Activated CD8-positive, alpha-beta memory T cell treated with anti-CD3 and anti-CD28 coated beads, Interleukin-2, amount 50 U/mL, for 48 hours (primary cell): ENCODE results near the gene SUN3.
A peak's percentile ranks its signal among the peaks of the same experiment; 100 is the strongest.
"Not testable (repeated sequence)": the region's sequence is repeated elsewhere in the genome, so short reads cannot be mapped to it uniquely, and the experiment has no call there.

ENCODE experiments used
- DNase-seq: peaks from one replicate; pipeline ENCODE4 v3.0.0-alpha.2; 2020

Gene SUN3

DNA sequence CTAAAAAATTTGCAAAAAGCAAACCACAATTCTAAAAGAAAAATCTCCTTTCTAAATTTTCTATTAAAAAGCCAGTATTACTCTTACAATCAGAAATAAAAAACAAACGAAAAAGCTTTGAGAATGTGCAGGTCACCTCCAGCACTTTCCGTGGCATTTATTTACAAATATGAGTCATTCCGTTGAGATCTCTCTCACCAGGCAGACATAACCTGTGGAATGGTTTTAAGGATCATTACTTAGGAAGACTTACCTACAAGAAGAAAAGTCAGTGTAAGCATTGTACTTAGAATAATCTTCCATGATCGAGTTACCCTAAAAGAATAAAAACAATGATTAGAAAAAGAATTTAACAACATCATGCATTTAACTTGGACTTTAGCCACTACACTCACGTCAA is 3.3 kb downstream of the SUN3 start:
- no peak for DNase-seq

DNA sequence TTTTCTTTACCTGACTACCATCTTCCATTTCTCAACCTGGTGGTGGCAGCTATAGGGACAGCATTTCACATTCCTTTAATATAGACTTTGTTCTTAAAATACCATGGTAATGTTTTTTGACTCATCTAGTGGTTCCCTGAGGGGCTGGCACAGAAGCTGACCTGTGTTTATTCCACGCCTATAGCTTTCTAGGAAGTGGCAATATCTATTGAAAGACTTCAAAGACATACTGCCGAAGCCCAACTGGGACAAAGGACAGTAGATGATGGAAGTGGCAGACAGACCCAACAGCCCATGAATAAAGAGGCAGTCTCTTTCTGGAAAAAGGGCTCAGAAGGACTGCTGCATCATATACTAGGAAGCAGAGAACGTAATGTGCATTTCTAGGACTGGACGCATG is 11.2 kb downstream of the SUN3 start:
- DNase-seq = no peak

DNA sequence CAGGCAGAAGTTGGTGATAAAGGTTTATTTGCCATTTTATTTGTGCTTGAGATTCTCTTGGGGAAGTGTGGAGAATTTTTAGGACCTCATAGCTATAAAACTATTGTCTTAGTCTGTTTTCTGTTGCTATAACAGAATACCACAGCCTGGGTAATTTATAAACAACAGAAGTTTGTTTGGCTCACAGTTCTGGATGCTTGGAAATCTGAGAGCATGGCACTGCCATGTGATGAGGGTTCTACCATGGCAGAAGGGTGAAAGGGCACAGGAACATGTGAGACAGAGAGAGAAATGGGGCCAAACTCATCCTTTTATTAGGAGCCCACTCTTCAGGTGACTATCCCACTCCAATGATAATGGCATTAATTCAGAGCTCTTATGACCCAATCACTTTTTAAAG is 12.3 kb downstream of the SUN3 start:
- no peak for DNase-seq

DNA sequence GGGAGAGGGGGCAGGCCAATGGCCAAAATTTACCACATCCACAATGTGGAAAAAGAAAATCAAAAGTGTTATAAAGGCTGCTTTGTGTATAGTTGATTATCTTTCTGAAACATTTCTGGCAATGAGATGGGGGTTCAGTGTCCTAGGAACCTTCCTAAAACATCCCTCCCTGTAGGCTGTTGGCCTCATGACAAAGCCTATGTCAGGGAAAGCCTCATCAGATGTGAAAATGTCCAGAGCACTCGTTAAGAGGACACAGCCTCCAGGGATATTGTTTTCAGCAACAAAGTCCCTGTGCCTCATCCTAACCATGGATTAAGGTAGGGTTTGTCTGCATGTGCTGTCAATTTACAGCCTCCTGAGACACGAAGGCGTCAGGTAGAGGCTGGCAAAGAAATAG is 17.0 kb downstream of the SUN3 start:
- no peak for DNase-seq

DNA sequence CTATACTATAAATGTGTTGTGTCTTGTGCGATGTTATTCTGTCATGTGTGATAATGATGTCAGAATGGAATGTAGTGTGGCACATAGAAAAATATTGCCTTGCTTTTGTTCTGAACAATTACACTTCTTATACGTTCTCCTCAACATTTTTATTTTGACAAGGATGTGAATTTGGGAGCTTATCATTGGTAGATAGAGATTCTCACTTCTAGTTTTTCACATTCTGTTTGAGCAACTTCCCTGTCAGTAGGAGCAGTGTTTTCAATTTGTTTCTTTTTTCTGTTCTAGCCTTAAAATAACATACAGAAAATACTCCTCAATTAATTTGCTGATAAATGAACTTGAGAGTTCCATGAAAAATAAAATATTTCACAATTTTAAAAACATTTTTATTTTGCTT is 17.6 kb downstream of the SUN3 start:
- DNase-seq = no peak

DNA sequence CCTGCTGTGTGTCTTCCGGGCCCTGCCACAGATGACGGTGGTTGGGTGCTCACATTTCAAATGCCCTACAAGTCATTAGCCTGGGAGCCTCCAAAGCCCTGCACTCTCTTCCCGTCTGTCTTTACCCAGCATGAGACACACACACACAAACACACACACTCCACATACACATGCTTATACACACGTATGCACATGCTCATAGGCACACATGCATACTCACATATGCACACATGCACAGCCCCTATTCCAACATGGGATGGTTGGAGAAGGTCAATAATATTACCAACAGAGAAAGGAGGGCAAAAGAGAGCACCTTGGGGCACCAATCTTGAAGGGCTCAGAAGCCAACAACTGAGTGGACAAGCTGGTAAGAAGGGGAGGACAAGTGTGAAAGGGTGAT is 19.0 kb downstream of the SUN3 start:
- no peak for DNase-seq

DNA sequence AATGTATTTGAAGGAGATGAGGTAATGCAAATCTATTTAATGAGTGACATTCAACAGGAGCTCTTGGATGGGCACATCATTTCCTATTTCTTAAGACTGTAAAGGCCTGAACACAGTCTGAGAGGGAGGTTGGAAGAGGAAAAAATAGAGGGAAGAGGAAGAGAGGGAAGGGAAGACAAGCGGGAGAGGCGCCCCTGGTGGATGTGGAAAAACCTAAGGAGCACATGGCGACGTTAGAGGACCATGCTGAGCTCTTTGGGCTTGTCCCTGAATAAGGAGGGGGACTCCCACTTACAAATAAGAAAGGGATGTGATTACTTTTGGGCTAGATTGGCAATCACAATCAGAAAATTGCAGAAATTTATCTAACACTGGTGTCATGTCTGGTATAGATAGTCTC is 19.6 kb downstream of the SUN3 start:
- no peak for DNase-seq

DNA sequence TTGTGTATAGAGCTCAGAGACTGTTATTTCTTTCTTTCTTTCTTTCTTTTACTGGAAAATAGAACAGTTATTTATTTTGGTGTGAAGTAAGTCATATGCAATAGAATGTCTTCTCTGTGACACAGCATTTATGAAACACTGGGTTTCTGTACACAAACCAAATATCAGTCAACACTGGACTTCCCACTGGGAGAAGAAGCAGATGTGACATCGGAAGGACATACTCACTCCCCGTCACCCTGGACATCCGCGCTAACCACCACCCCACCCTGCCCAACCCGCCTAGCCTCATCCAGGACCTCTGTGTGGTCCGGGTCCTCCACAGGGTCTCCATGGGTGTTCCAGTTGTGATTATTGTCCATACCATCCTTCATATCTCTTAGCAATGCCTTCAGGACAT is 22.0 kb downstream of the SUN3 start:
- DNase-seq = no peak

DNA sequence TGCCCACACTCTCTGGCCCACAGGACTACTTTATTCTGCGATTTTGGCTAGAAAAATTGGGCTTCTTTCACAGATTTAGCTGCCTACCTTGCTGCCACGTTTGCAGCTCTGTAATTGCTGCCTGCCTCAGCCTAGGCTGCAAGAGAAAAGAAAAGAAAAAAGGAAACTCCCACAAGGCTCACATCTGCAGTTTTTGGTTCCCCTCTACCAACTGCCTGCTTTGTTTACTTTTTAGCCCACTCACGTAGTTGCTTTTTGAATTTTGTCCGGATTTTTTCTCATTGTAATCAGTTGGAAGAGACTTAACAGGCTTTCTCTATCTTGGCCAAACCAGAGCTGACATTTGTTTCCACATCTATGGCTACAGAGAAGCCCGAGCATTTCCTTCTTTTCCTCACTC is 24.3 kb downstream of the SUN3 start:
- no peak for DNase-seq

DNA sequence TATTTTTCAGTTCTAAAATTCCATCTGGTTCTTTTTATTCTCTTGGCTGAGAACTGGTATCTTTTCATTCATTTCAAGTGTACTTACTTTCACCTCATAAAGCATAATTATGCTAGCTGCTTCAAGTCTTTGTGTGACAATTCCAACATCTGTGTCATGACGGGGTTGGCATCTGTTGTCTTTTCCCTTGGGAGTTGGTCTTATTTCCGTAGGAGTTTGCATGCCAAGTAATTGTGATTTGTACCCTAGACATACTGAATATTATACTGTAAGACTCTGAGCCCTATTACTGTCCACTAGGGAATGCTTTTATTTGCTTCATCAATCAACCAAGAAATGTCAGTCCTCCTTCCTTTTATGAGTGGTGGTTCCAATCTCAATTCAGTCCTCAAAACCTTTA is 24.9 kb downstream of the SUN3 start:
- DNase-seq = no peak

DNA sequence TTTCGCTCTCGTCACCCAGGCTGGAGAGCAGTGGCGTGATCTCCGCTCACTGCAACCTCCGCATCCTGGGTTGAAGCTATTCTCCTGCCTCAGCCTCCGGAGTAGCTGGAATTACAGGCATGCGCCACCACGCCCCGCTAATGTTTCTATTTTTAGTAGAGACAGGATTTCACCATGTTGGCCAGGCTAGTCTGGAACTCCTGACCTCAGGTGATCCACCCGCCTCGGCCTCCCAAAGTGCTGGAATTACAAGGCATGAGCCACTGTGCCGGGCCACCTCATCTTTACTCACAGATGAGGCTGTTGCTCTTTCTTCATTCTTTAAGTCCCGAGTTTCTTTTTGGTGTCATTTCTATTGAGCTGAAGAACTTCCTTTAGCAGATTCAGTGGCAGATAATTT is 28.7 kb downstream of the SUN3 start:
- DNase-seq = not testable (repeated sequence)

DNA sequence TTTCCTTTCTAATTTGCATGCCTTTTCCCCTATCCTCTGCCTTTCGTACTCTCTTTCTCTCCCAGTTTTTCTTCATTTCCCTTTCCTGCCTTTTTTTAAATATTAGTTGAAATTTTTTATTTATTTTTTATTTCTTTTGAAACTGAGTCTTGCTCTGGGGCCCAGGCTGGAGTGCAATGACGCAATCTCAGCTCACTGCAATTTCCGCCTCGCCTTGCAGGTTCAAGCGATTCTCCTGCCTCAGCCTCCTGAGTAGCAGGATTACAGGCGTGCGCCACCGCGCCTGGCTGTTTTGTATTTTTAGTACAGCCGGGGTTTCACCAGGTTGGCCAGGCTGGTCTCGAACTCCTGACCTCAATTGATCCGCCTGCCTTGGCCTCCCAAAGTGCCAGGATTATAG is 29.5 kb downstream of the SUN3 start:
- no peak for DNase-seq

DNA sequence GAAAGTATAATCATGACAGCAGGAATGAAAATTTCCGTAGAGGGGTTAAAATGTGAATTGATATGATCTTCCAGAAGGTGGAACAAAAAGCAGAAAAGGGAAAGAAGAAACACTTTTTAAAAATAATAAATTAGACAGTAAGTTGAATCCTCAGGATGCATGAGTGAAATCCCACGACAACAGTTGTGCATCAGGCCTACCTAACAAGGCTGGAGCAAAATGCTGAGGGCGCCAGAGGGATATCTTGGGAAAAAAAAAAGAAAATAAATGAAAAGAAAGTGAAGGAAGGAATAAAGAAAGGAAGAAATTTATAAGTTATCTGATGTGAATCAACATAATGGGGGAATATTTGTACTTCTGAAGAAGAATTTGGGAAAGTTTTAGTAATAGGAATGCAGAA is 36.5 kb downstream of the SUN3 start:
- DNase-seq = no peak

DNA sequence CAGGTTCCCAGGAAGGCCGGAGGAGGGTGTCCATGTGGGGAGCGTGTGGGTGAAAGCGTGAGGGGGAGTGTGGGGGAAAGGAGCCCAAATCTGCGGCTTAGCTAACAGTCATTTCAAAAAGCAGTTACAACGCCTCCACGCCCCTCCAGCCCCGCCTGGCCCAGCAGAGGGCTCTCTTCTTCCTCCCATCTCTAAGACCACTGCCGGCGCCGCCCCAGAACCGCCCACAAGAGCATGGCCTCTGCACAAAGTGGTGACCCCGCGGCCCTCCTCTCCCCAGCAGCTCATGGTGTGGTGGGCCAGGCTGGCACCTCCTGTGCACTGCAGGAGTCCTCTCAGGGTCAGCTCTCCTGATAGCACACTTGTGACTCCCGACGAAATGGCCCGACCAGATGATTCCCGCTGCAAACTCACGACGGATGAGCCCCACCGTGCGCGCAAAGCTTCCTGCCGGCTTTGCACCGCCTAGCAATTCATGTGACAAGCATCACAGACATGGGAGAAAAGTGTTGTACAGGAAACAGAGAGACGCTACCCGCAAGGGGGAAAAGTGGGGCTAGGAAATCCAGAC is 37.1 kb downstream of the SUN3 start:
- DNase-seq = peak; percentile 88

DNA sequence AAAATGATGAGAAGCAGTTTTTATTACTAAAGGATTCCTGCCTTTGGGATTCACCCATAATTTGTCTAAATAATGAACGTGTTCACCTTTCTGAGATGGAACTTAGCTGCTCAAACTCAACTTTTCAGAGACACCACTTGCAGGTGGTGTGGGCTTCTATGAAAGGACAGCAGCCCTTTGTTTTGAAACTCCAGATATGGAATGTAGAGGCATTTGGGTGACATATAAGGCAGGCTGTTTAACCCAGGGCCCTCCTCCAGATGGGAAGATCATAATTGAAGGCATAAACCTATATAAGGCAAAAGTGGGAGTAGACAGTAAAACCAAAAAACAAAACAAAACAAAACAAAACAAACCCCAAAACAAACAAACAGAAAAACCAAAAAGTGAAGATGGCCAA is 37.6 kb downstream of the SUN3 start:
- DNase-seq = no peak

DNA sequence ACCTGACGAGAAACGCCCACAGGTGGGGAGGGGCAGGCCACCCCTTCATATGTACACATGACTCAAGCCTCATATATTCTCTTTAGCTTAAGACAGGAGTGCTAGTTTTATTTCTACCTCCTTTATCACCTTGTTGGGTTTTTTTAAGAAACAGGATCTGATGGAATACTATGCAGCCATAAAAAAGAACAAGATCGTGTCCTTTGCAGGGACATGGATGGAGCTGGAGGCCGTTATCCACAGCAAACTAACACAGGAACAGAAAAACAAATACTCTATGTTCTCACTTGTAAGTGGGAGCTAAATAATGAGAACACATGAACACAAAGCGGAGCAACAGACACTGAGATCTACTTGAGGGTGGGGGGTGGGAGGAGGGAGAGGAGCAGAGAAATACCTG is 38.3 kb downstream of the SUN3 start:
- no peak for DNase-seq

DNA sequence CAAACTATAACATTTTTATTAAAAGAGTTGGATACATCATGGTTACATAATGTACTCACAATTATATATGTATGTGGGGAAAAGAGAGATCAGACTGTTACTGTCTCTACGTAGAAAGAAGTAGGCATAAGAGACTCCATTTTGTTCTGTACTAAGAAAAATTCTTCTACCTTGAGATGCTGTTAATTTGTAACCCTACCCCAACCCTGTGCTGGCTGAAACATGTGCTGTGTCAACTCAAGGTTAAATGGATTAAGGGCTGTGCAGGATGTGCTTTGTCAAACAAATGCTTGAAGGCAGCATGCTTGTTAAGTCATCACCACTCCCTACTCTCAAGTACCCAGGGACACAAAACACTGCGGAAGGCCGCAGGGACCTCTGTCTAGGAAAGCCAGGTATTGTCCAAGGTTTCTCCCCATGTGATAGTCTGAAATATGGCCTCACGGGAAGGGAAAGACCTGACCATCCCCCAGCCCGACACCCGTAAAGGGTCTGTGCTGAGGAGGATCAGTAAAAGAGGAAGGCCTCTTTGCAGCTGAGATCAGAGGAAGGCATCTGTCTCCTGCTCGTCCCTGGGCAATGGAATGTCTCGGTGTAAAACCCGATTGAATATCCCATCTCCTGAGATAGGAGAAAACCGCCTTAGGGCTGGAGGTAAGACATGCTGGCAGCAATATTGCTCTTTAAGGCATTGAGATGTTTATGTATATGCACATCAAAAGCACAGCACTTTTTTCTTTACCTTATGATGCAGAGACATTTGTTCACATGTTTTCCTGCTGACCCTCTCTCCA is 39.1 kb downstream of the SUN3 start:
- DNase-seq = not testable (repeated sequence)

DNA sequence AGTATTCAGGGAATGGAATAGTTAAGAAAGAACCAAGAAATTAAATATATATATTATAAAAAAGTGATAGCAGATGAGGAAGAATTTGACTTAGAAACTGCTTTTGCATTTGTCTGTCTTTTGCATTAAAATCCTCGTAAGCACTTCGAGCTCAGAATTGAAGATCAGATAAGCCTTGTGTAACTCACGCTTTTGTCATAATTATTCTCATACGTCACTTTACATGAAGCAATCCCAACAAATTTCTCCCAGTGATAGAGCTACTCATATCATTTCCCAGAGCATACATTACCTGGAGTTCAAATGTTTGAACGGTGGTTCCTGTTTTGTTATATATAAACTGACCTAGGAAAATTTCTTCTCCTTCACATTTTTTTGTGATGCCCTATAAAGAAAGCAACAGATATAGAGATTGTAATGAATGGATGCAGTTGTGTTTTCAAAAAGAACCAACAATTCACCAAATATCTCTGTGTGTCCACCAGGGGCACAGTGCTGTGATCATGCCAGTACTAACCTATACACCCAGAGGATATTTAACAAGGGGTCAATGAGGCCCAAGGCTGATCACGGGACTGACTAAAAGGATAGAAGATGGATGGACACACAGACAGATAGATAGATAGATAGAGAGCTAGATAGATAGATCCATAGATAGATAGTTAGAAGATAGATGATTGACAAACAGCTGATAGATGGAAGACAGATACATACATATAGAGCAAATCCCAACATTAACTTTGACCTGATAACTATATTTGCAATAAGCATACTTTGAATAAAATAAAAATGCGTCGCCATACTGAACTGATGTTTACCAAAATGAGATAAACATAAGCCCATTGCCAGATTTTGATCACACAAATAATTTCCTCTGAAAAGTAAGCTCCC is 40.2 kb downstream of the SUN3 start:
- DNase-seq = no peak

DNA sequence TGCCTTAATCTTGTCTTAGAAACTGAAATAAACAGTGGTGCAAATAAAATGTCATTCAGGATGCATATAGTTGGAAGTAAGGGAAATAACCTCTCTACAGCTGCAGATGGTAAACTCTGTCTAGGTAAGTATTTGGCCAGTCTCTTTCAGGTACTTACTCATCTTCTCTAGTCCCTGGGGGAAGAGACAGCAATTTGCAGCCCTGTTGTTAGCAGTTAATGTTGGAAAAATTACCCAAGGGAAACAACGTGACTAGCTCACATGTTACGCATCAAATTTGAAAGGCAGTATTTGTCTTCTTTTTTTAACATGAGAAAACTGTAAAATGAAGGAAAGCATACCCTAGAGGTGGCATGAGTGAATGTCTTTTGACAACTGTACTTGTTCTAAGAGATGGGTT is 46.3 kb downstream of the SUN3 start:
- no peak for DNase-seq

DNA sequence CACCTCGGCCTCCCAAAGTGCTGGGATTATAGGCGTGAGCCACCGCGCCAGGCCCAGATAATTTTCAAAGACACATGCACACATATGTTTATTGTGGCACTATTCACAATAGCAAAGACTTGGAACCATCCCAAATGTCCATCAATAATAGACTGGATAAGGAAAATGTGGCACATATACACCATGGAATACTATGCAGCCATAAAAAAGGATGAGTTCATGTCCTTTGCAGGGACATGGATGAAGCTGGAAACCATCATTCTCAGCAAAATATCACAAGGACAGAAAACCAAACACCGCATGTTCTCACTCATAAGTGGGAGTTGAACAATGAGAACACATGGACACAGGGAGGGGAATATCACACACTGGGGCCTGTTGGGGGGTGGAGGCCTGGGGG is 48.3 kb downstream of the SUN3 start:
- DNase-seq = not testable (repeated sequence)

DNA sequence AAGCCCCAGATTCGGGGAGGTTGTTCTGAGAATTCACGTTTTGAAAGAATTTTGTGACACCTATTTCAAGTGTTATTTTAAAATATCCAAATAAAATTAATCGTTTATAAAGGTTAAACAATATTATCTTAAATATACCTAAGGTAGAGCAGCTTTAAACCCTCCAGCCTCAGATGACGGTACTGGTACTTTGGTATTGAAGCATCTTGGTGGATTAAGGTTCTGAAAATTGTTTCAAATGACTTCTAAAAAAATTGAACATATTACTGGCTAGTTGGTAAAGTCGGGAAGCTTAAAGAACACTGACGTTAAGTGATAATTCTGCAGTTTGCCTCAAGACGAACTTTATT is 49.1 kb downstream of the SUN3 start:
- no peak for DNase-seq

DNA sequence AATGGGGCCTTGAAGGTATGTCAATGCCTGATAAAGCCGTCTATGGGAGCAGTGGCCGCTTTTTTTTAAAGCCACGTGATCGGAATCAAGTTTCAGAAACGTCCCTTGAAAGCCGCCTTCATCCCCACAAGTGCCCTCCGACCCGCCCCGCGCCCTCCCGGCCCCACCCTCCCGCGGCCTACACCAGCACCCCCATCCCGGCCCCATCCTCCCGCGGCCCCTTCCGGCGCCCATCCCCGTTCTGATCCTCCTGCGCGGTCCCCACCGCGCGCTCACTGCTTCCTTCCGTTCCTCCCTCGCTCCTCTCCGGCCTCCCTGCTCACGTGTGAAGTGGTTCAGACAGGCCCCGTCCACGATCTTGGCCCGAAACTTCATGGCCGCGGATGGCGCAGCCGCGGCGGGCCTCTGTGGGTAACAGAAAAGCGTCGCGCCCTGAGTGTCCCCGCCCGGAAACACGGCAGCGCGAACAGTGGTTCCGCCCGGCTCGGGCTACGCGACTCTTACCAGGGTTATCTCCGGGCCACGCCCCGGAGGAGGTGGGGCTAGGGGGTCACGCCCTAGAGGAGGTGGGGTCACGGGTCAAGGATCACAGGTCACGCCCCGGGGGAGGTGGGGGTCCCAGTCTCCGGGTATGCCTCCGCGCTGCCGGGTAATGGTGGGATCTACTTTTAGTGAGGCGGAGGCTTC is 49.6 kb downstream of the SUN3 start, which contains the start of gene HUS1:
HUS1 (minus strand) TSS at position 471 of the 687 bp plus-strand sequence; CDS start at position 375, 96 bp downstream.
- DNase-seq = peak; percentile 95

DNA sequence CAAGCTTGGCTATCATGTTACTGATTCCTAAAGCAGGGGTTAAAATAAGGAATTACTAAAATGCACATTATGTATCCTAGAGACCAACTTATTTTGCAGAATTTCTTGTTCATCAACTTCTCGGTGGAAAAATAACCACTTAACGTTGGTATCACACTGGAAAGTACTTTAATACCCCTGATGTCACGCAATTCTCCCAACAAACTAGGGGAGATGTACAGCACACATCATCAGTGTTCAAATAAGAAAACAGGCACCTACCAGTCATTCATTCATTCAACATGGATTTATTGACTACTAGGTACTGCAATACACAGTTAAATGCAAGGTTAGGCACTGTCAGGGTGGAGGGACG is 50.1 kb downstream of the SUN3 start:
- no peak for DNase-seq
